HUDEP-2 (cell line): Measurements from ENCODE around the gene MYL7.
"Not testable (repeated sequence)": the region's sequence is repeated elsewhere in the genome, so short reads cannot be mapped to it uniquely, and the experiment has no call there.

Experiments
- DNase-seq, 76 experiments: peaks; one replicate each; lab custom pipeline; 2025; ENCODE audit not compliant: unreplicated experiment in 76 of 76; lab: John Stamatoyannopoulos, UW

Gene MYL7

GRCh38 chr7:44133295-44133694 lies 7.8 kb downstream of the MYL7 start:
- no peak for DNase-seq

GRCh38 chr7:44132039-44132438 lies 9.1 kb downstream of the MYL7 start:
- no peak for DNase-seq

GRCh38 chr7:44131173-44132029 lies 9.7 kb downstream of the MYL7 start:
- peak in 6 of 76 experiments; percentile 5 to 21 (median 16) for DNase-seq

GRCh38 chr7:44128721-44129582 lies 12.2 kb downstream of the MYL7 start:
- no peak for DNase-seq

GRCh38 chr7:44127161-44127560 lies 14.0 kb downstream of the MYL7 start:
- DNase-seq, result no peak

GRCh38 chr7:44126574-44126973 lies 14.6 kb downstream of the MYL7 start:
- DNase-seq, result not testable (repeated sequence)

- DNase-seq, result no peak
Measured at GRCh38 chr7:44124822-44125202, 16.3 kb downstream of the MYL7 start.

GRCh38 chr7:44123190-44124003 lies 17.7 kb downstream of the MYL7 start, which contains the start of gene POLD2:
Gene POLD2, minus strand, starts transcription at chr7:44123548. Its CDS starts 1,495 bp downstream, at chr7:44122053.
- DNase-seq, result peak in 75 of 76 experiments; percentile 54 to 98 (median 95)

- no peak for DNase-seq
Measured at GRCh38 chr7:44122529-44122928, 18.6 kb downstream of the MYL7 start.

GRCh38 chr7:44121761-44122420 lies 19.2 kb downstream of the MYL7 start:
- no peak for DNase-seq

GRCh38 chr7:44120395-44120794 lies 20.7 kb downstream of the MYL7 start:
- no peak for DNase-seq

- no peak for DNase-seq
Measured at GRCh38 chr7:44119829-44120380, 21.2 kb downstream of the MYL7 start.

- DNase-seq, result no peak
Measured at GRCh38 chr7:44117801-44118429, 23.2 kb downstream of the MYL7 start.

GRCh38 chr7:44116789-44117666 lies 24.1 kb downstream of the MYL7 start:
- no peak for DNase-seq

GRCh38 chr7:44116087-44116788 lies 24.9 kb downstream of the MYL7 start:
- DNase-seq, result no peak

GRCh38 chr7:44114586-44115310 lies 26.4 kb downstream of the MYL7 start:
- DNase-seq, result no peak

- no peak for DNase-seq
Measured at GRCh38 chr7:44113764-44114354, 27.3 kb downstream of the MYL7 start.
